ENCODE results near the gene ILK.

Gene ILK

GRCh38 chr11:6603287-6604080 is at the start of gene ILK, which contains the start of gene RRP8:
Gene ILK (plus strand): TSS chr11:6603774. CDS start chr11:6604272, 498 bp downstream.
Gene RRP8 (minus strand): TSS chr11:6603616. CDS start chr11:6603502, 114 bp downstream.
- DNase-seq: peak; percentile 85

- no peak for DNase-seq
Observed at GRCh38 chr11:6554828-6555706, 48.5 kb upstream of the ILK start.

GRCh38 chr11:6556139-6556949 is 47.2 kb upstream of the ILK start:
- no peak for DNase-seq

- no peak for DNase-seq
Observed at GRCh38 chr11:6557063-6557462, 46.5 kb upstream of the ILK start.

- no peak for DNase-seq
Observed at GRCh38 chr11:6557761-6558674, 45.6 kb upstream of the ILK start.

GRCh38 chr11:6559369-6559768 is 44.2 kb upstream of the ILK start:
- DNase-seq: no peak

- no peak for DNase-seq
Observed at GRCh38 chr11:6561288-6561687, 42.3 kb upstream of the ILK start.

GRCh38 chr11:6563121-6563619 is 40.4 kb upstream of the ILK start:
- DNase-seq: no peak

GRCh38 chr11:6563667-6564066 is 39.9 kb upstream of the ILK start:
- no peak for DNase-seq

GRCh38 chr11:6565325-6565724 is 38.2 kb upstream of the ILK start:
- DNase-seq: no peak

- DNase-seq: no peak
Observed at GRCh38 chr11:6565988-6566703, 37.4 kb upstream of the ILK start.

- DNase-seq: no peak
Observed at GRCh38 chr11:6566704-6567370, 36.7 kb upstream of the ILK start.

- no peak for DNase-seq
Observed at GRCh38 chr11:6567371-6567745, 36.2 kb upstream of the ILK start.

- DNase-seq: no peak
Observed at GRCh38 chr11:6568191-6568918, 35.2 kb upstream of the ILK start.

GRCh38 chr11:6569706-6570105 is 33.9 kb upstream of the ILK start:
- DNase-seq: no peak

- no peak for DNase-seq
Observed at GRCh38 chr11:6570691-6571427, 32.7 kb upstream of the ILK start.

- DNase-seq: no peak
Observed at GRCh38 chr11:6571434-6572008, 32.1 kb upstream of the ILK start.

GRCh38 chr11:6572215-6572614 is 31.4 kb upstream of the ILK start:
- DNase-seq: no peak
